Measurements from ENCODE around the gene ATXN1.
A peak's percentile ranks its signal among the peaks of the same experiment; 100 is the strongest.
"Not testable (repeated sequence)": the region's sequence is repeated elsewhere in the genome, so short reads cannot be mapped to it uniquely, and the experiment has no call there.

Gene ATXN1

GRCh38 chr6:16615215-16615614, 146.0 kb downstream of the ATXN1 start:
- not testable (repeated sequence) for DNase-seq (ENCODE audit: low spot score)

DNA sequence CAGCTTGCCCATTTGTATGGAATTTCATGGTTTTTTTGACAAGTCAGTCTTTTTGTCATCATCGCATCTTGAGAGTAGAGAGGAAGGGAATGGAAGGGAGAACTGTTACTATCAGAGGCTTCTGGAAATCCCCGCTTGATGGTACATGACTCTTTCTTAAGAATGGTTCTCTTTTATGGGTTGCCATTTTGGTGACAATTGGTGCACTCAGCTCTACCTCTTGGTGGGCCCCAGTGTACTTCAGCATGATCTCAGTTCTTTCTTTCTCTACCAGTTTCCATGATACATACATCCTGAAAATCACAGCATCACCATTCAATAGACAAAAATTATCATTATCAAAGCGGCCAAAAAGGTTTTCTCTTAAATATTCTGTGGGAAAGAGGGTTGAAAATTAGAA, 147.1 kb downstream of the ATXN1 start:
- DNase-seq (ENCODE audit: low spot score), result not testable (repeated sequence)

GRCh38 chr6:16613504-16613903, 147.8 kb downstream of the ATXN1 start:
- not testable (repeated sequence) for DNase-seq (ENCODE audit: low spot score)

- DNase-seq (ENCODE audit: low spot score), result no peak
Measured at GRCh38 chr6:16608444-16608843, 152.8 kb downstream of the ATXN1 start.

- DNase-seq (ENCODE audit: low spot score), result no peak
Measured at GRCh38 chr6:16602035-16602434, 159.2 kb downstream of the ATXN1 start.

DNA sequence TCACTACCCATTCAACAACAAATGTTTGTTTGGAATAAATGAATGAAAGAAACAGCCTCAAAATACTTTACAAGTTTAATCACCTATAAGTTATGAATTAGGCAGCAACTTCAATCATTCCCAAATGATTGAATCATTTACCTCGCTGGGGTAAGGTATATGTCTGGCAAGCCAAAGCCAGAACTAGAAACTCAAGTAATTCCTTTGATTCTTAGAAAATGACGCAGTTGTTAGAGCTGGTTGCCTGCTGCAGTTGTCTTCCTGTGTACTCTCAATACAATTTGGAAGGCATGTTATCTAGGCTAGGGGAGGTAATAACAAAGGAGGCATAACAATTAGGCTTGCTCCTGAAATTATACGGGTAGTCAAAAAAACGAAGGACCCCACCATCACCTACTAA, 160.6 kb downstream of the ATXN1 start:
- DNase-seq (ENCODE audit: low spot score), result no peak

DNA sequence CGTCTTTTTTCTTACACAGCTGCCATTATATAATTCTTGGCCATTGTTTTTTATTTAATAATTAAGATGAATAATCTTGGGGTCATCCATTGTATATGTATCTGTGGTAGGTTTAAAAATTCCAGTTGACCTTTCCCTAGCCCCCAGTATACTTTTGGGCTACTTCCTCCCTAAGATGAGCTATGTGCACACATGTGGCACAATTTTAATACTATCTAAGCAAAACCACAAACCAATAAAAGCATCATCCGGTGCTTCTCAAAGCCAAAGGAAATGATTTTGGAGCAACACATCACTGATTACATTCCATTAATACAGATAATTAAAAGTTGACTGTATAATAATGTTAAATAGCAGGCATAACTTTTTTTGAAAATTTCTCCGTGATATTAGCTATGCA, 161.2 kb downstream of the ATXN1 start:
- DNase-seq (ENCODE audit: low spot score), result no peak

DNA sequence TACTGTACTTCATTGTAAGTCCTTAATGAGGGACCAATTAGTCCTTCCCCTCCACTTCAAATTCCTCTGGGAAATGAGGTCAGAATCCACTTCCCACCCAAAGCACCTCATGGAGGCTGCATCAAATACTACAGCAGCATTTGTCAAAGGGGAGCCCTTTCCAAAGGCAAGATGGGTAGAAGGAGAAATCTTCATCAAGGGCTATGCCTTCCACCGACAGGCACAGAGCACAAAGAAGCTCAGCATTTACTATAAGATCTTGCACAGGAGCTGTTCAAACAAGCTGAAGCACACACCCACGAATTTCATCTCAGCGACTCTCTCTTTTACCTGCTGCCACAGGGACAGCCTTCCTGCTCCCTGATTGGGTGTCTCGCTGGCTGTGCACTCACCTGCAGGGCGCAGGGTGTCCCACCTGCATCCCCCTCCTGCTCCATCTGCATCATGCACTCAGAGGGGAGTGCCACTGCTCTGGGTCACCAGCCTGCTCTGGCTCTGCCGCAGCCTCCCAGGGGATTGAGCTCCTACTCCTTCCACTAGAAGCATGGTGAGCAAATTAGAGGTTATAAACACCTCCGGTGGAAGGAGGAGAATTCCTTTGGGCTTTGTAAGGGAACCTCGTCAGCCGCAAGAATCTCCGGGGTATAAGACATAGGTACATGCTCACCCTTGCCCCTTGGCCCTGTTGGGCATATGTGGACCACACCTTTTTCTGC, 164.5 kb downstream of the ATXN1 start:
- peak; percentile 51 for DNase-seq (ENCODE audit: low spot score)

DNA sequence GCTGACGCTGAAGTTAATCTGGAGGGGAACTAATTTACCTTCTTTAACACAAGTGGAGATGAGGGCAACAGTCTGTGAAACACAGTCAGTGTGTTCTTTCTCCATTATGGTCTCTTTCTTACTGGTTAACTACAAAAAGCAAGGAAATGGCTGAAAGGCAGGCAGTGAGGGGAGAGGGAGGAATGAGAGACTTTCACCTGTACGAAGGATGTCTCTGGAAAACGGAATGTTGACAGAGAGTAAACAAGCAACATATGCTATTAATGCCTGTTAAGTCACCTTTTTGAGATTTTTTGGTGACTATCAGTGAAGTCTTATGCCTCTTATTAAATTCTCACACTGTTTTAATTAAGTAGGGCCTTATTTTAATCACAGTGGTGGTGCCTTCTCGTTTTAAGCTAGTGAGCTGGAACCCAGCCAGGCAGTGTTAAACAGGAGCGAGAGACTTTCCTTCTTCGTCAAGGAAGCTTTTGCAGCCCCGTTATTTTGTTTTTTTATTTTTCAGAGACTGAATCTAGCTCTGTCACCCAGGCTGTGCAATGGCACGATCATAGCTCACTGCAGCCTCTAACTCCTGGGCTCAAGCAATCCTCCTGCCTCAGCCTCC, 165.6 kb downstream of the ATXN1 start:
- no peak for DNase-seq (ENCODE audit: low spot score)

GRCh38 chr6:16594849-16595248, 166.4 kb downstream of the ATXN1 start:
- DNase-seq (ENCODE audit: low spot score), result no peak

GRCh38 chr6:16592223-16592911, 168.9 kb downstream of the ATXN1 start:
- DNase-seq (ENCODE audit: low spot score), result no peak

GRCh38 chr6:16591396-16592222, 169.7 kb downstream of the ATXN1 start:
- no peak for DNase-seq (ENCODE audit: low spot score)

- no peak for DNase-seq (ENCODE audit: low spot score)
Measured at GRCh38 chr6:16585805-16586204, 175.5 kb downstream of the ATXN1 start.

- no peak for DNase-seq (ENCODE audit: low spot score)
Measured at GRCh38 chr6:16583144-16583762, 178.0 kb downstream of the ATXN1 start.

DNA sequence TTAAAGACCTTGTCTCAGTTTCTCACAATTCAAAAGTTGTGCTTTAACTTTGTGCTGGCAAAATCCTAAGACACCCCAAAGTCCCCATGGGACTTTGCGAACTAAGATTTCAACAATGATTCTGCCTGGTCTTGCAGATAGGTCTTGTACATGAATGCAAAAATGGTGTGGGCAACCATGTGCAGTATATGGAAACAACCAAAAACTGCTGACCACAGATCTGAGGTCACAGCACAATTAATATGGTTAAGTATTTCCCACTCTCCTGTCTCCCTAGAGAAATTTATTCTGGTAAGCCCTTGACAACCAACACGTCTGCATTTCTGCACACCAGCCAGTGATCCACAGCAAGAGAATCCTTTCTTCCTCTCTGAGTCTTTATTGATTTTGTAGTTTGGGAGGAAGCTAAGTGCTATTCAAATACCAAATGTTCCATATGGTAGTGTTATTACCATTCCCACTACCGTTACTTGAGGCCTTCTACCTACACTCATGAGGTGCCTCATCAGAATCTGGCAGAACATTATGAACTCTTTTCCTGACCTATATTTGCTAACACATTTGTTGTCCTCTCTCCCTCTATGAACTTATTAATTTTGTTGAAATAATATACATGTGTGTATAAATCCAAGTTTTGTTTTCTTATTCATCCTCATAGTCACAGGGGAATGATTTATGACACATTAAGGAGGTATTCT, 178.7 kb downstream of the ATXN1 start:
- no peak for DNase-seq (ENCODE audit: low spot score)

DNA sequence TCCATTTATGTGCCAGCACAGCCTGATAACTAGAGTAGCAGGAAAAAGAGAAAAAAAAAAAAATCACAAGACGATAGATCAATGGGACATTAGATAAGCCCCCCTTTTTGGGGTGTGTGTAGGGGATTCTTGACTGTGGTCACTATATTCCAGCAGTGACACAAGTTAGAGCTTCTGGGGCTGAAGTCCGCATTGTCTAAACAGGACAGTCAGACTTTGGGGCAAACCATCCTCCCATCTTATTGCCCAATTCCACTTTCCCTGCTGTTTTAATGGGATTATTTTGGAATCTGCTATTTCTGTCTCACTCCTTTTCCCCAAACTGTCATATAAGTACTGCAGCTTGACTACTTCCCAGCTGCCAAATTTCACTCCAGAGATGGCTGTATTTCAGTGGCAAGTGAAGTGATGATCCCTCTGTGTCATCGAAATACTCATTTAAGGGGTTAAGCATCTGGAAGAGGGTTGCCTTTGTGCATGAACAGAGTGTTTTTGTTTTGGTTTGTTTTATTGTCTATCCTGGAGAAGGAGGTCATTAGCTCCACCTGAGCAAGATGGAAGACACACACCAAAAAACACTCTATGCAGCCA, 182.5 kb downstream of the ATXN1 start:
- no peak for DNase-seq (ENCODE audit: low spot score)

DNA sequence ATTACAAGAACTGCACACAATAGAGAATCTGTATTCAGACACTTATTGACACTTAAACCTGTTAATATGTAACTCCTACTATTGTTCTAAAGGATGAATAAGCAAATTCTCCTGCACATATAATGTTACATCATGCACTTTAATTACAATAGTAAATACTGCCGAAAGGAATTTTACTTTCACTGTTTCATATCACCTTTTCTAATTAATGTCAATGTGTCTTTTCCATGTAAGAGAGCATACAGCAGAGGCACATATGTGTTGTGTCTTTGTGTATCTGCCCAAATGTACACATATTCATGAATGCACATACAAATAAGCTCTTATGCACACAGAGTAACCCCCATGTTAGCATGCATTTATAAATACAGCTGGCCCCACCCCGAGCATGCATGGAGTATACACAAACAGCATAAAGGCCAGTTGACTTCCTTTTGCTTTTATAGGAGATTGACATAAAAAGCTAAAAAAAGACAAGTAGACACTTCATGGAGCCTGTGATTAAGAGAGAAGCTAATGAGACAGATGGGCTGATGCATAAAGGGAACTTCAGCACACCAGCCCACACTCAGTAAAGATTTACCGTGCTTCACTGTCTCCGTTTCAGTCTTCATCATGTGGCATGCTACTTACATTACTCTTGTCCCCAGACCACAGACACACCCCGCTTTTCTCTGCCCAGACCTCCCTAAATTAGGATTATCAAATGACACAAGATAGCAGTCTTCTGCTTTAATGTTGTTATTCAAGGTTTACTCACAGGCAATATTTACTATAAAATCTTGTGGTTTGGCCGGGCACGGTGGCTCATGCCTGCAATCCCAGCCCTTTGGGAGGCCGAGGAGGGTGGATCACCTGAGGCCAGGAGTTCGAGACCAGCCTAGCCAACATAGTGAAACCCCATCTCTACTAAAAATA, 184.6 kb downstream of the ATXN1 start:
- DNase-seq (ENCODE audit: low spot score), result no peak

DNA sequence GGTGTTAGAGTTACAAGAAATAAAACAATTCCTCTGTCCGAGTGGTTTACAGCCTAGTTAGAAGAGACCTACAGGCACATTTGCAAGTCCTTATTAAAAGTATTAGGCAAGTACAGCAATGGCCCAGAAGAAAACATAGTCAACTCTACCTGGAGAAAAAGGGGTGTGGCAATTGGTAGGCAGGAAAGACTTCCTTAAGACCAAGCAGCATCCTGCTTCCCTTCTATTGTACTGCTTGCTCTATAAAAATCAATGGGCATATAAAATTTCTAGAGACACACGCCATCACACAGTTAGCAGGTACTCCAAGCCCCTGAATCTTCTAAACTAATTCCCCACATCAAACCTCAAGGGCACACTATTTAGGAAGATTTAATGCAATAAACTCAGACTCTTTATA, 185.6 kb downstream of the ATXN1 start:
- no peak for DNase-seq (ENCODE audit: low spot score)

- no peak for DNase-seq (ENCODE audit: low spot score)
Measured at GRCh38 chr6:16572943-16573342, 188.3 kb downstream of the ATXN1 start.

DNA sequence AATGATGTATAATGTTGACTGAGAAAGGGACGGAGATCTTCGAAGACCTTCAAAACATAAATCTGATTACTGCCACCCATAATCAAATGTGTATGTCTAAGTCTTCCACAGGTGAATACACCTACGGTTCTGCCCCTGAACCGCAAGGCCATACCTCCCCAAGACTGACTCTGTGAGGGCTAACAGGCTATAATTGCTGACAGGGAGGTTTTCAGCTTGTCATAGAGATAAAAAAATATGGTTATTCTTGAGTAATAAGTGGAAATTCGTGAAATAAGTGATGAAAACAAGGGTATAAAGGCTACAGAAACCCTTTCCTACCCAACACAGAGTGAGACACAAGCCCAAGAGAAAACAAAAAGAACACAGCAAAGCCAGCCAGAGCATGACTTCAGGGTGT, 188.9 kb downstream of the ATXN1 start:
- no peak for DNase-seq (ENCODE audit: low spot score)

Data from putamen (tissue), 1 donor.